Measurements from ENCODE around the gene NADSYN1.

The NADSYN1 gene

DNA sequence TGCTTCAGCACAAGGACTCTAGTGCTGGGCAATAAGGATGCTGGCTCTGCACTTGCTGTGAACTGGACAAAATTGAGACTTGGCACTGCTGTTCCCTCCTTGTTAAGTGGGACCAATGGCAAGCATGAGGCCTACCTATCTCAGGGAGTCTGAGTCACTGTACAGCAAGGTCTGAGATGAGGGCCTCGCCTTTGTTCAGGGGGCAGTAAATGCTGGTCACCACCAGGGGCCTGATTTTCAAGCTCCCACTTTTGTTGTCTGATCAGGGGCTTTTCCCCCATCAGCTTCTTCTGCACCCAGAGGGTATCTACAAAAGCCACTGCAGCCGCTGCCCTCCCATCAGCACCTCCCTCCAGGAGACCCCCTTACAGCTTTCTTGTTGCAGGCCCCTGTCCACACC lies 27.6 kb upstream of the NADSYN1 start:
- Mint-ChIP-seq H3K36me3 (ENCODE audit: insufficient read depth) (no peaks in the 10 kb centered on the region), H3K4me3 (no peak overlapping the region), H3K27ac (ENCODE audit: low read depth) (no peak overlapping the region), H3K9me3 (no peaks in the 10 kb centered on the region), H3K4me1 (no peaks in the 10 kb centered on the region), H3K27me3 (no peaks in the 10 kb centered on the region)
- ATAC-seq (replicated peaks; ENCODE audit: extremely low read depth, poor library complexity, severe bottlenecking): no peak
- no peak for DNase-seq (ENCODE audit: low spot score in 2 of 2)

DNA sequence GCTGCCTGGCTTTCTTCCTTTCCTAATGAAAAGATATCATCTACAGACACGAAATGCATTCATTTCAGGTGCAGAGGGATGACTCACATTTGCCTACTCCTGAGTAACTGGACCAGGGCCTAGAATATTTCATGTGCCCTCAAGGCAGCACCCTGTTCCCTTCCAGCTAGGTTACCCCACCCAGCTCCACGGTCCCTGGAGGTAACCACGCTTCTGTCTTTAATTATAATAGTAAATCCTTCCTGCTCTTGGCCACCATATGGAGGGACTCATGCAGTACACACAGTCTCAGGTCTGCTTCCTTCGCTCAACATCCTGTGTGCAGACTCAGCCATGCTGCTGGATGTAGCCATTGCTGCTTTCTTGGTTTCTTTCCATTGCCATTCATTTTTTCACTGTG lies 27.1 kb upstream of the NADSYN1 start:
- Mint-ChIP-seq H3K36me3 (ENCODE audit: insufficient read depth) (no peaks in the 10 kb centered on the region), H3K27me3 (no peaks in the 10 kb centered on the region), H3K9me3 (no peaks in the 10 kb centered on the region), H3K4me1 (no peaks in the 10 kb centered on the region), H3K4me3 (no peak overlapping the region), H3K27ac (ENCODE audit: low read depth) (no peak overlapping the region)
- ATAC-seq (replicated peaks; ENCODE audit: extremely low read depth, poor library complexity, severe bottlenecking): no peak
- DNase-seq (ENCODE audit: low spot score in 2 of 2): no peak

DNA sequence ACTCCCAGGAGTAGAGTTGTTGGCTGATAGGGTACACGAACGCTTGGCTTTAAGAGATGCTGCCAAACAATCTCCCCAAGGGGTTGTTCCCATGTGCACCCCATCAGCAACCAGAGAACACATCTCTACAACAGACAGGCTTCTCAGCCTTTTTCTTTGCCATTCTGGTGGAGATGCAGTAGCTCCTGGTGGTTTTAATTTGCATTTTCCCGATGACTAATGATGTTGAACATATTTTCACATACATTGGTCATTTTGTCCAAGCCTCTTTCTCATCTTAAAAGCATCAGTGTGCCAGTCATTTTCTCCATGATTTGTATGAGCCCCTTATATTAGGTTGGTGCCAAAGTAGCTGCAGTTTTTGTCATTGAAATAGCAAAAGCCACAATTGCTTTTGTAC lies 26.6 kb upstream of the NADSYN1 start:
- H3K4me1 Mint-ChIP-seq: no peaks in the 10 kb centered on the region
- no peak overlapping the region for H3K27ac Mint-ChIP-seq (ENCODE audit: low read depth)
- ATAC-seq (replicated peaks; ENCODE audit: extremely low read depth, poor library complexity, severe bottlenecking): no peak
- no peak for DNase-seq (ENCODE audit: low spot score in 2 of 2)
- no peaks in the 10 kb centered on the region for H3K9me3 Mint-ChIP-seq
- no peaks in the 10 kb centered on the region for H3K27me3 Mint-ChIP-seq
- H3K36me3 Mint-ChIP-seq (ENCODE audit: insufficient read depth): no peaks in the 10 kb centered on the region
- H3K4me3 Mint-ChIP-seq: no peak overlapping the region

DNA sequence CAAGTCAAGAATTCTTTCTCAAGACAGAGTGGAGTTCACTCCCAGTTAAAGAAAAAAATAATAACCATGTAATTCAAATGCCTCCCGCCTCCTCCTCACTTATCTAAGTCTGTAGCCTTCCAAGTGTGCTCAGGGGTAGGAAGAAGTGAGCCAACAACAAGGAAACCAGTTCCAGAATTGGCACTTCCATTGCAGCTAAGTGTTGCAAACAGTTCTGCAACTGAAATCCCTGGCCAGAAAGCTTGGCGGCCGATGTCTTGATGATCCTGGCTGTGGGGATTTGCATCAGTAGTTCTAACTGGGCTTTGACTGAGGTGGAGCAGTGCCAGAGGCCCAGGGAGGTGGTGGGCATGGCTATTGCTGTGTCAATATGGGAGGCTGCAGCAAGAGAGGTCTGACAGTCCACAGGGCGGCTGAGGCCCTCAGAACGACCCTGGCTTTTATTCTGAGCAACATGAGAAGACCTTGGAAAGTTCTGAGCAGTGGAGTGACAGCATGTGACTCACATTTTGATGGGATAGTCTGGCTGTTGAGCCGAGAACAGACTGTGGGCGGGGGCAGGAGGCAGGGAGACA lies 24.1 kb upstream of the NADSYN1 start:
- Mint-ChIP-seq H3K27me3 (no peaks in the 10 kb centered on the region), H3K36me3 (ENCODE audit: insufficient read depth) (no peaks in the 10 kb centered on the region), H3K9me3 (no peaks in the 10 kb centered on the region), H3K4me1 (no peaks in the 10 kb centered on the region), H3K27ac (ENCODE audit: low read depth) (no peak overlapping the region), H3K4me3 (no peak overlapping the region)
- DNase-seq (ENCODE audit: low spot score in 2 of 2) (no peak), ATAC-seq (replicated peaks; ENCODE audit: extremely low read depth, poor library complexity, severe bottlenecking) (no peak)

DNA sequence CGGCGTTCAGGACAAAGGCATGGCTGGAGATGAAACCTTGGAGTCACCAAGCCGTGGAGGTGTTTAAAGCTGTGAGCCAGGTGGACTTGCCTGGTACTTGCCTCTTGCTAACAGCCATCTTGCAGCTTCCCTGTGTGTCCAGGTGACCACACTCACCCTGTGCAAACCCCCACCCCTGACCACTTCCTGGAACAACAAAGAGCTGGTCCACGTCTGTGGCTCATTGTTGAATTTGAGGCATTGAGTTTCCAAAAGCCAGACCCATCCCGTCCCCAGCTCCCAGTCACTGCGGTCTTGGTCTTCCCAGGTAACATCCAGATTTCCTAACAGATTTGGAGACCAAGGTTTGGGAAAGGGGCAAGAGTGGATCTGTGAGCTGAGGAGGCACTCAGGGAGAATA lies 23.3 kb upstream of the NADSYN1 start:
- H3K4me3 Mint-ChIP-seq: no peak overlapping the region

DNA sequence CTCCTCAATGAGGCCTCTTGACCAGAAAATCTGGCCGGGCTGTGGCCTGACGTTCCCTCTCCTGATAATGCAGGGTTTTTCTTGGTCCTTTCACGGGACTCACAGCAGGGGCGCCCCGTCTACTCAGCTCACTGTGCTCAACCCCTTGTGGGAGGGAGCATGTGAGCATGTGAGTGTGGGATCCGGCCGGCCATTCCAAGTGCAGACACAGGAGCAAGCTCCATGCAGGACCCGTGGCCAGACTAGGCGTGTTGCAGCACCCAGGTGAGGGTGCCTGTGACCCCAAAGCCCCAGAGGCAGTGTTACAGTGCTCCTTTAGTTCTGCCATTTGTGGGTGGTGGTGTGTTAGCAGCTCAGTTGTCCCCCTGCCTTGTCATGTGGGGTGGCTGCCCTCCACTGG lies 22.8 kb upstream of the NADSYN1 start:
- peaks cover 4% of the 10 kb centered on the region for H3K4me1 Mint-ChIP-seq
- no peaks in the 10 kb centered on the region for H3K9me3 Mint-ChIP-seq
- H3K4me3 Mint-ChIP-seq: no peak overlapping the region
- no peak overlapping the region for H3K27ac Mint-ChIP-seq (ENCODE audit: low read depth)
- ATAC-seq (replicated peaks; ENCODE audit: extremely low read depth, poor library complexity, severe bottlenecking) (no peak), DNase-seq (ENCODE audit: low spot score in 2 of 2) (no peak)
- H3K36me3 Mint-ChIP-seq (ENCODE audit: insufficient read depth): no peaks in the 10 kb centered on the region
- H3K27me3 Mint-ChIP-seq: no peaks in the 10 kb centered on the region

More for the DNA sequence above, 23.3 kb upstream of the NADSYN1 start:
- Mint-ChIP-seq H3K27me3 (no peaks in the 10 kb centered on the region), H3K4me1 (peaks cover 4% of the 10 kb centered on the region), H3K36me3 (ENCODE audit: insufficient read depth) (no peaks in the 10 kb centered on the region), H3K27ac (ENCODE audit: low read depth) (no peak overlapping the region), H3K9me3 (no peaks in the 10 kb centered on the region)
- DNase-seq (ENCODE audit: low spot score in 2 of 2) (no peak), ATAC-seq (replicated peaks; ENCODE audit: extremely low read depth, poor library complexity, severe bottlenecking) (no peak)

DNA sequence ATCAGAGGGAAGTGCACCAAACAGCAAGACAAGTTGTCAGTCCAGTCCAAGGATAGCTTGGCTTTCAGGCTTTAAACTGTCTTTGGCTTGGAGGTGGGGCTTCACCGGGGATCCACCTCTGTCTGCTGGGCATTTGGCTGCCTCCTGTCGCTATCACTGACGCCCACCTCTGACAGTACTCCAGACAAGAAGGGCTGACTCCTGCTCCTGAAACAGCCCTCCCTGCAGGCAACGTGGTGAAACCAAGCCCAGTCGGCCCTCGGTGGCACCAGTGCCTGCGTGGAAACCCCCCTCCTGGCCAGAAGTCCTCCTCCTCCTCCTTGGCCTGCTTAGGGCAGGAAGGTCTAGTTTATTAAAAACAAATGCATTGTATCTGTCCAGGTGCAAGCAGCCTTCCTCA lies 21.7 kb upstream of the NADSYN1 start:
- Mint-ChIP-seq H3K27me3 (no peaks in the 10 kb centered on the region), H3K36me3 (ENCODE audit: insufficient read depth) (peaks cover 3% of the 10 kb centered on the region), H3K4me3 (no peak overlapping the region), H3K9me3 (no peaks in the 10 kb centered on the region), H3K4me1 (peaks cover 4% of the 10 kb centered on the region), H3K27ac (ENCODE audit: low read depth) (no peak overlapping the region)
- no peak for DNase-seq (ENCODE audit: low spot score in 2 of 2)
- no peak for ATAC-seq (replicated peaks; ENCODE audit: extremely low read depth, poor library complexity, severe bottlenecking)

DNA sequence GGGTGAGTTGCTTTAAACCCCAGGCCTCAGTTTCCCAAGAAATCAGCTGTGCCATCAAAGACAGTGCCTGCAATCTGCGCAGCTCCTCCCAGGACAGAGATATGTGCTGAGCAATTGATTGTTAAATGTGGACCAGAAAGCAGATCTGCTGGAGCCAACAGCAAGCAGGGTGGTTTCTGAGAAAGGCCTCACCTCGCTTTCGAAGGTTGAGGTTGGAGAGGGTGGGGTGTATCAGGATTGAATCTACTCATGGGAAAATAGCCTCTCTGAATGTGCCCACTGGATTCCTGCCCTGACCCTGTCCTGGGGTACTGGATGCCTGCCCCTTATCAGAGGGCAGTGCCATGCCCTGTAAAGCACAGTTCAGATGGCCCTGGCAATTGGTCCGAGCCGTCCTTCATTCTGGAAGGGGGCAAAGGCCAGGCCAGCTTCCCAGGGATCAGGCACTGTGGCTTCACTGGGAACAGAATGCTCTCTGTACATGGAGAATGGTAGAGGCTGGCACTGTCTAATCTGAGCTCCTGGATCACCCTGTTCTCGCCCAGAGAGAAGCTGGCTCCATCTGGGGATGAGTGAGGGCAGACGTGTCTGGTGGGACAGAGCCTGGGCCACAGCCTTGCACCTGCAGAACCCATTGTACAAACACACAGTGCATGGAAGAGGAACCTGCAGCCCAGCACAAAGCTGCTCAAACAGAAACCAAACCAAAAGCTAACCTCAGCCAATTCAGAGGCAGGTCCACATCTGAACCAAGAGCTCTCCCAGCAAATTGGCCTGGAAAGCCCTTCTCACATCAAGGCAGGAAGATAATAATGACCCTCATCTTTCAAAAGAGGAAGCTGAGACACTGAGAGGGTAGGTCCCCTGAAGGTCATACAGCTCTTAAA lies 20.0 kb upstream of the NADSYN1 start:
- no peaks in the 10 kb centered on the region for H3K9me3 Mint-ChIP-seq
- H3K4me3 Mint-ChIP-seq: no peak overlapping the region
- H3K27me3 Mint-ChIP-seq: no peaks in the 10 kb centered on the region
- ATAC-seq (replicated peaks; ENCODE audit: extremely low read depth, poor library complexity, severe bottlenecking) (no peak), DNase-seq (ENCODE audit: low spot score in 2 of 2) (no peak)
- peaks cover 4% of the 10 kb centered on the region for H3K4me1 Mint-ChIP-seq
- H3K27ac Mint-ChIP-seq (ENCODE audit: low read depth): no peak overlapping the region
- peaks cover 3% of the 10 kb centered on the region for H3K36me3 Mint-ChIP-seq (ENCODE audit: insufficient read depth)

DNA sequence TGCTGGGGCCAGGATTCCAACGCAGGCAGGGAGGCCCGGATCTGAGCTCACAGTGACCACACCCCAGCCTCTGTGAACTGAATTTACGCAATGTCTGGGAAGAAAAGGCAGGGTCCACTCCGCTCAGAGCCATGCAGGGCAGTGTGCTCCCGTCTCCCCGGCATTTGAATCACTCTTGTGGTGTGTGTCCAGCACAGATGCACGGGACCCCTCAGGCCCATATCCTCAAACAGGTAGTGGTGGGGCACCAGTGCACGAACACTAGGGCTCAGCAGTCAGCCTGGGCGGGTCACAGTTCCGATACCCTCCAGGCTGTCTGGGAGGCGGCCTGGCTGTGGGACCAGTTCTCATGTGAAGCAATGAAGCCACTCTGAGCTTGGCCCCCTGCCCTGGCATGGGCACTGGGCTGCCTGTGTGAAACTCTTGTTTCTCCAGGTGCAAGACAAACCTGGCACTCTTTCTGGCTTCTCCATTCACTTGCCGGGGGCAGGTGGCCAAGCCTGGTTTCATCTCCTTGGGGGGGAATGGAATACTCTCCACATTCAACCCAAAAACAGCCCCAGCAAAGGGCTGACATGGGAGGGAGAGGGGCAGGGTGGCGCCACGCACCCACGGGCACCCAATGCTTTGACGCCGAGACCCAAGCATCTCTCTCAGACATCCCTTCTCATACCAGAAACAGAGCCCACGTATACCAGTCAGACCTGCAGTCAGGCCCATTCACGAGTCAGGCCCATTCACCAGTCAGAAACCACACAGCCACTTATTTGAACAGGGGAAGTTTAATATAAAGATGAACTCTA lies 19.2 kb upstream of the NADSYN1 start:
- Mint-ChIP-seq H3K27ac (ENCODE audit: low read depth) (no peak overlapping the region), H3K9me3 (no peaks in the 10 kb centered on the region), H3K4me3 (no peak overlapping the region), H3K4me1 (peaks cover 4% of the 10 kb centered on the region), H3K36me3 (ENCODE audit: insufficient read depth) (peaks cover 3% of the 10 kb centered on the region), H3K27me3 (no peaks in the 10 kb centered on the region)
- DNase-seq (ENCODE audit: low spot score in 2 of 2) (no peak), ATAC-seq (replicated peaks; ENCODE audit: extremely low read depth, poor library complexity, severe bottlenecking) (no peak)

DNA sequence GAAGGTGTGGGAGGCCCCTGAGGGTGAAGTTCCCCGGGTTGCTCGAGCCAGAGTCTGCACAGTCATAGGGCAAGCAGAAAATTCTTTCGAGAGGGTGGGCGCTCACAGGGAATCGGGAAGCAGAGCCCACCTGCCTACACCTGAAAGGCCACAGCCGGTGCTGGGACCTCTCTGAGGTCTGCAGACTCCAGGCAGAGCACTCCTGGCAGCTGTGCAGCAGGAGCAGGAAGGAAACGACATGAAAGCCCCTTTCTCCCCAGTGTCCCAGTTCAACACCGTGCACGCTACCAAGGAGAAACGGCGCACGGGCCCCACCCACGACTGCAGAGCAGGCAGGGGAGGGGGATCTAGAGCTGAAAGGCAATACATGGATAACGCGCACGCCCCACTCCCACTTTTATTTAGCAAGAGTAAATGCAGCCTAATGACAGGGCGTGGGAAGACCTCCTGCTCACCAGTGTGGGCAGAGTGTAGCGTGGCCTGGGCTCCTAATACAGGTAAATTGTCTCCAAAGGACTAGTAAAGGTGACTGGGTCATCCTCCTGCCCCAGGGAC lies 18.4 kb upstream of the NADSYN1 start:
- H3K4me3 Mint-ChIP-seq: no peak overlapping the region
- H3K27me3 Mint-ChIP-seq: no peaks in the 10 kb centered on the region
- peak overlapping the region; percentile 84 for H3K27ac Mint-ChIP-seq (ENCODE audit: low read depth)
- peaks cover 4% of the 10 kb centered on the region for H3K36me3 Mint-ChIP-seq (ENCODE audit: insufficient read depth)
- H3K4me1 Mint-ChIP-seq: peaks cover 4% of the 10 kb centered on the region
- ATAC-seq (replicated peaks; ENCODE audit: extremely low read depth, poor library complexity, severe bottlenecking) (no peak), DNase-seq (ENCODE audit: low spot score in 2 of 2) (no peak)
- no peaks in the 10 kb centered on the region for H3K9me3 Mint-ChIP-seq

DNA sequence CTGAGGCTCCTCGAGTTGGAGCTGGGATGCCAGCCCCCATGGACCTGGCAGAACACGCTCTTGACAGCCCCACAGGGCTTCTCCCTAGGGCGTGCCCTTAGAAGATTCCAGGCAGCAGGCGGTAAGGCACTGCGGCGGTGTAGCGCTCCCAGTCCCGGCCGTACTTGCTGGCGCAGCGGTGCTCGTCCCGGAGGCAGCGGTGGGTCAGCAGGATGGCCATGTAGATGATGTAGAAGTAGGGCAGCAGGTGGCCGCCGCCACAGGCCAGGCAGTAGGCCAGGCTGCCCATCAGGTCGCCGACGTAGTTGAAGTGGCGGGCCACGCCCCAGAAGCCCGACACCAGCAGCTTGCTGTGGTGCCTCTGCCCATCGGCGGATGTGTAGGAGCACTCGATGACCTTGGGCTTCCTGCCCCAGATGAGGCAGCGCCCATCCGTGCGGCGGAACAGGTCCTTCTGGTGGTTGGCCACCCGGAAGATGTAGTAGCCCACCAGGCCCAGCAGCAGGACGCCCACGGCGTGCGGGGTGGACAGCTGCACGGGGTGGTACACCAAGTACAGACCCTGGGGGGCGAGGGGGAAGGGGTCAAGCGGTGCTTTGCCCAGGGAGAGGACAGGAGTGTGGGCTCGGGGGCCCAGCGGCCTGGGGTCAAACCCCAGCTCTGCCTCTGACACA lies 17.6 kb upstream of the NADSYN1 start:
- Mint-ChIP-seq H3K4me1 (peaks cover 4% of the 10 kb centered on the region), H3K27ac (ENCODE audit: low read depth) (peak overlapping the region; percentile 84), H3K36me3 (ENCODE audit: insufficient read depth) (peaks cover 8% of the 10 kb centered on the region), H3K9me3 (no peaks in the 10 kb centered on the region), H3K27me3 (no peaks in the 10 kb centered on the region), H3K4me3 (no peak overlapping the region)
- DNase-seq (ENCODE audit: low spot score in 2 of 2): no peak
- ATAC-seq (replicated peaks; ENCODE audit: extremely low read depth, poor library complexity, severe bottlenecking): no peak

DNA sequence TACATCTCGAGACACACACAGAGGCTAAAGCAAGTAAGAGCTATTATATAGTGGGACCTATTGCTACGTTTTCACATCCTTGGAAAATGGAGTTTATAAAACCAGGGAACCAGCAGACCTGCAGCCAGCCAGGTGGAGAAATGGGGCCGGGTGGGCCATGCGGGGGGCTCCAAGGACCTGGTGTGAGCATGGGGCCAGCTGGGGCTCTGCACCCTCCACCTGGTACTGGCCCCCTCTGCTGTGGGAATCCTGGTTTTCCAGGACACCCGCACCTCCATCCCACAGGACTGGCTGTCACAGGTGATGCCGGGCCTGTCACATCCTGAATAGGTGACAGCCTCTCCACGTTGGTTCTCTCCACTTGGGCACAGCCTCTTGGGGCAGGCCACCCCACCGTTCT lies 16.1 kb upstream of the NADSYN1 start:
- Mint-ChIP-seq H3K27me3 (no peaks in the 10 kb centered on the region), H3K4me1 (peaks cover 4% of the 10 kb centered on the region), H3K36me3 (ENCODE audit: insufficient read depth) (peaks cover 8% of the 10 kb centered on the region), H3K9me3 (no peaks in the 10 kb centered on the region), H3K4me3 (no peak overlapping the region), H3K27ac (ENCODE audit: low read depth) (no peak overlapping the region)
- no peak for ATAC-seq (replicated peaks; ENCODE audit: extremely low read depth, poor library complexity, severe bottlenecking)
- no peak for DNase-seq (ENCODE audit: low spot score in 2 of 2)
